AG04449 (cell line): ENCODE measurements around the gene ARL5A.

ENCODE experiments used
- CTCF ChIA-PET: fragments of 350-600 bp; formaldehyde crosslinking; extraction: SDS; loops from one replicate; lab custom pipeline; 2021; ENCODE audit warnings: antibody characterized with exemption; lab: Yijun Ruan, JAX
- POLR2A ChIA-PET: fragments of 400-600, 350-600 bp; formaldehyde crosslinking; extraction: SDS; loops from one replicate; lab custom pipeline; 2020; ENCODE audit warnings: antibody characterized with exemption, inconsistent platforms; lab: Yijun Ruan, JAX
- DNase-seq: peaks from one replicate; pipeline ENCODE4 v3.0.0-alpha.2; 2010; ENCODE audit warnings: low read depth, low spot score
- H3K4me3 ChIP-seq: 2 replicates; pipeline ENCODE4 v1.5.1; 2011; ENCODE audit warnings: low read depth, mild to moderate bottlenecking, control low read depth, low read length
- CTCF ChIP-seq: IDR thresholded peaks from one replicate; pipeline ENCODE4 v1.5.1; 2011; ENCODE audit warnings: mild to moderate bottlenecking, moderate library complexity, low read length, control low read depth, inconsistent platforms; ENCODE audit not compliant: insufficient read depth; ENCODE audit errors: missing control alignments

ARL5A gene

GRCh38 chr2:151781642-151782041 lies 46.6 kb downstream of the ARL5A start:
- ChIA-PET CTCF (interaction anchor here (1.1 kb wide), 1 partner anchor 45 kb away, joined by 3 read pairs; no protein-coding TSS in a partner anchor), POLR2A (no interaction called here)
- TF ChIP-seq CTCF: no peak

GRCh38 chr2:151780938-151781337 lies 47.3 kb downstream of the ARL5A start:
- H3K4me3 ChIP-seq: no peak overlapping the region
- ChIA-PET CTCF (no interaction called here), POLR2A (no interaction called here)
- no peak for TF ChIP-seq CTCF
- DNase-seq: no peak

More at GRCh38 chr2:151781642-151782041, 46.6 kb downstream of the ARL5A start:
- DNase-seq: no peak
- no peak overlapping the region for H3K4me3 ChIP-seq

- ChIA-PET POLR2A (no interaction called here), CTCF (no interaction called here)
- H3K4me3 ChIP-seq: no peak overlapping the region
- no peak for TF ChIP-seq CTCF
- no peak for DNase-seq
Observed at GRCh38 chr2:151777935-151778334, 50.3 kb downstream of the ARL5A start.

- POLR2A ChIA-PET: no interaction called here
- CTCF ChIA-PET: no interaction called here
- TF ChIP-seq CTCF: no peak
- no peak overlapping the region for H3K4me3 ChIP-seq
- no peak for DNase-seq
Observed at GRCh38 chr2:151777487-151777886, 50.7 kb downstream of the ARL5A start.

- CTCF ChIA-PET: no interaction called here
- no peak for DNase-seq
Observed at GRCh38 chr2:151776367-151776766, 51.9 kb downstream of the ARL5A start.

GRCh38 chr2:151775057-151775740 lies 53.0 kb downstream of the ARL5A start:
- ChIA-PET POLR2A (no interaction called here), CTCF (no interaction called here)
- no peak for DNase-seq
- no peak for TF ChIP-seq CTCF
- no peak overlapping the region for H3K4me3 ChIP-seq

More at GRCh38 chr2:151776367-151776766, 51.9 kb downstream of the ARL5A start:
- POLR2A ChIA-PET: no interaction called here
- no peak for TF ChIP-seq CTCF
- H3K4me3 ChIP-seq: no peak overlapping the region
